Left lung (tissue), 10 donors: Measurements from ENCODE around the gene ATP2B3. TPM values are rescaled to one million over a fixed set of nuclear protein-coding genes. Genes with fewer than 3 reads are reported as not detected.

Source experiments
- ATAC-seq: fragments of 200-7000 bp; cut with Tn5 transposase; one replicate; pipeline ENCODE4 v1.9.1; 2020; ENCODE audit warnings: moderate library complexity
- DNase-seq, 4 donors: peaks; one replicate each; pipeline ENCODE4 v3.0.0-alpha.2; 2013 to 2020
- H3K27ac ChIP-seq, 2 donors: fragments of 200-600 bp; sonication (generic) in 1 of 2; one replicate each; pipeline versions ENCODE4 v1.5.0 to v1.8.0; 2020 to 2021
- H3K27me3 ChIP-seq, 2 donors: fragments of 200-600 bp; sonication (generic) in 1 of 2; one replicate each; pipeline versions ENCODE4 v1.5.0 to v1.8.0; 2020 to 2021
- H3K36me3 ChIP-seq, 2 donors: fragments of 200-600 bp; sonication (generic) in 1 of 2; one replicate each; pipeline versions ENCODE4 v1.5.0 to v1.8.0; 2020 to 2021
- H3K4me1 ChIP-seq, 2 donors: fragments of 200-600 bp; one replicate each; pipeline ENCODE4 v1.8.0; 2021
- H3K4me3 ChIP-seq, 2 donors: fragments of 200-600 bp; sonication (generic) in 1 of 2; one replicate each; pipeline versions ENCODE4 v1.5.0 to v1.8.0; 2020 to 2021; ENCODE audit warnings: mild to moderate bottlenecking in 1 of 2
- H3K9me3 ChIP-seq, 2 donors: fragments of 200-600 bp; sonication (generic) in 1 of 2; one replicate each; pipeline versions ENCODE4 v1.5.0 to v1.8.0; 2020 to 2021
- intact Hi-C, 2 donors: fragments of 100-400 bp; cut with DNase I; formaldehyde crosslinking; loops; one replicate each; pipeline versions ENCODE4 v1.11.2 to v1.14.2; 2022
- polyA plus RNA-seq, 6 donors: library from polyadenylated mRNA; unstranded; fragments of 120-200 nt; gene quantifications; one replicate each; pipeline ENCODE4 v1.2.1, GENCODE V29; 2013; ENCODE audit not compliant: insufficient read length in 6 of 6
- total RNA-seq, 2 donors: library from RNA; stranded (reverse); fragmentation: NEBNext Ultra II Directional; extraction: Animal tissue kit (Norgen Biotek cat#: 25700); gene quantifications; one replicate each; pipeline ENCODE4 v1.2.1, GENCODE V29; 2021
- TF ChIP-seq, protein P1 (sequence below), 2 donors: fragments of 200-600 bp; sonication (generic) in 1 of 2; IDR thresholded peaks; one replicate each; pipeline versions ENCODE4 v1.5.0 to v1.8.0; 2021; ENCODE audit warnings: antibody characterized with exemption in 2 of 2
- donor health status: DM: no; HTN: yes; CAD: no.
- donor health status: DM: no; HTN: no; CAD: no.

Gene ATP2B3
- total and polyA plus RNA-seq, 8 donors, result 0.10 to 0.33 (median 0.19) TPM; not detected in 2

- Histone ChIP-seq H3K36me3 (no peaks in the 10 kb centered on the region), H3K9me3 (no peaks in the 10 kb centered on the region), H3K27me3 (peaks cover 0 to 6% of the 10 kb centered on the region in 2 donors), H3K4me1 (peaks cover 7 to 11% of the 10 kb centered on the region in 2 donors), H3K27ac (peak overlapping the region in 1 of 2 donors; percentile 17), H3K4me3 (no peak overlapping the region)
- TF ChIP-seq, protein P1, sequence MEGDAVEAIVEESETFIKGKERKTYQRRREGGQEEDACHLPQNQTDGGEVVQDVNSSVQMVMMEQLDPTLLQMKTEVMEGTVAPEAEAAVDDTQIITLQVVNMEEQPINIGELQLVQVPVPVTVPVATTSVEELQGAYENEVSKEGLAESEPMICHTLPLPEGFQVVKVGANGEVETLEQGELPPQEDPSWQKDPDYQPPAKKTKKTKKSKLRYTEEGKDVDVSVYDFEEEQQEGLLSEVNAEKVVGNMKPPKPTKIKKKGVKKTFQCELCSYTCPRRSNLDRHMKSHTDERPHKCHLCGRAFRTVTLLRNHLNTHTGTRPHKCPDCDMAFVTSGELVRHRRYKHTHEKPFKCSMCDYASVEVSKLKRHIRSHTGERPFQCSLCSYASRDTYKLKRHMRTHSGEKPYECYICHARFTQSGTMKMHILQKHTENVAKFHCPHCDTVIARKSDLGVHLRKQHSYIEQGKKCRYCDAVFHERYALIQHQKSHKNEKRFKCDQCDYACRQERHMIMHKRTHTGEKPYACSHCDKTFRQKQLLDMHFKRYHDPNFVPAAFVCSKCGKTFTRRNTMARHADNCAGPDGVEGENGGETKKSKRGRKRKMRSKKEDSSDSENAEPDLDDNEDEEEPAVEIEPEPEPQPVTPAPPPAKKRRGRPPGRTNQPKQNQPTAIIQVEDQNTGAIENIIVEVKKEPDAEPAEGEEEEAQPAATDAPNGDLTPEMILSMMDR (IDR thresholded peaks at IDR 0.05), result no peak
- no peak for DNase-seq
- intact Hi-C loops, result no loop called here
- no peak for ATAC-seq
Observed at GRCh38 chrX:153475751-153476281, 41.6 kb upstream of the ATP2B3 start.

- Histone ChIP-seq H3K27ac (peak overlapping the region in 1 of 2 donors; percentile 81), H3K4me3 (no peak overlapping the region), H3K4me1 (peaks cover 3 to 8% of the 10 kb centered on the region in 2 donors), H3K36me3 (no peaks in the 10 kb centered on the region), H3K9me3 (no peaks in the 10 kb centered on the region), H3K27me3 (peaks cover 0 to 6% of the 10 kb centered on the region in 2 donors)
- TF ChIP-seq, protein P1 (IDR thresholded peaks at IDR 0.05), result no peak
- DNase-seq (peak in 2 of 4 donors; percentile 54 to 81), ATAC-seq (peak; percentile 45)
- intact Hi-C loops, result no loop called here
Observed at GRCh38 chrX:153476666-153477363, 40.6 kb upstream of the ATP2B3 start.

DNA sequence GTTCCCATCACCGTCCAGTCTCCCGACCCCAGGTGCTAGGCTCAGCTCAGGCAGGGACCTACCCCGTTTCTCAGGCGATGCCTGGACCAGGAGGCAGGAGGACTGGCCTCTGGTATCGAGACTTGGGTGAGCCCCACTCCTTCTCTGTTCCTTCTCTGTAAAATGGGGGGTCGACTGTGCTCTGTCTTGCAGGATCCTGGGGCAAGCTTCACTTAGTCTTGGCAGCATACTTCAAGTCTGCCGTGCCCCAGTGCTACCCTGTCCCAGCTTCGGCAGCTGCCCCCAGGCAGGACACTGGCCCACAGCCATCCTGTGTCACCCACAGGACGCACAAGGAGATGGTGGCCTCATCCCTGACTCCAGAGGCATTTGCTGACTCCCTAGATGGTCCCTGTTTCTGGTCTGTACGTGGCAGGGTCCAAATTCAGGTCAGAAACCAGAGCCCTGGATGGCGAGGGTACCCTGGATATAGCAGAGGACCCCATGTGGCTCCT is 40.0 kb upstream of the ATP2B3 start:
- H3K4me1 ChIP-seq, result peaks cover 3 to 8% of the 10 kb centered on the region in 2 donors
- H3K9me3 ChIP-seq, result no peaks in the 10 kb centered on the region
- peaks cover 0 to 6% of the 10 kb centered on the region in 2 donors for H3K27me3 ChIP-seq
- H3K27ac ChIP-seq, result peak overlapping the region in 1 of 2 donors; percentile 81
- H3K36me3 ChIP-seq, result no peaks in the 10 kb centered on the region
- no peak overlapping the region for H3K4me3 ChIP-seq
- no peak for ATAC-seq
- no peak for DNase-seq
- intact Hi-C loops, result no loop called here
- TF ChIP-seq, protein P1 (IDR thresholded peaks at IDR 0.05), result no peak

DNA sequence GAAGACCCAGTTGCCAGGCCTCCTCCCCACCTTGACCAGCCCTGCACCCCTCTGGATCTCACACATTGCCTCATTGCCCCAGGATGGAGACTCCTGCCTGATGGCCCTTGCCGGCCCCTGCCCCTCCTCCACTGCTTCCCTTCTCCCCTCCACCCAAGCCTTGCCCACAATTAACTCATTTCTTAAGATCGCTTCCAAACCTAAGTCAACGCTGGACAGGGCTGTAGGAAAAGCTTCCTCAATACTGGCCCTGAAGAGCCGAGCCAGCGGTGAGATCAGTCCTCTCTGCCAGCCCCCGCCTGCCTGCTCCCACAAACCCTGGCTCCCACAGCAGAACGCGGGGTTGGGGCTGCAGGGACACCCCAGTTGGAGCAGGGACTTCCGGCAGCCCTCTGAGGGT is 39.5 kb upstream of the ATP2B3 start:
- ATAC-seq (peak; percentile 12), DNase-seq (no peak)
- Histone ChIP-seq H3K9me3 (no peaks in the 10 kb centered on the region), H3K36me3 (no peaks in the 10 kb centered on the region), H3K4me1 (peaks cover 3 to 8% of the 10 kb centered on the region in 2 donors), H3K27me3 (peaks cover 0 to 6% of the 10 kb centered on the region in 2 donors), H3K4me3 (no peak overlapping the region), H3K27ac (peak overlapping the region in 1 of 2 donors; percentile 81)
- intact Hi-C loops, result no loop called here
- TF ChIP-seq, protein P1 (IDR thresholded peaks at IDR 0.05), result no peak

- no peak overlapping the region for H3K27ac ChIP-seq
- H3K9me3 ChIP-seq, result no peaks in the 10 kb centered on the region
- no peak overlapping the region for H3K4me3 ChIP-seq
- ATAC-seq (no peak), DNase-seq (no peak)
- TF ChIP-seq, protein P1 (IDR thresholded peaks at IDR 0.05), result no peak
- peaks cover 3 to 8% of the 10 kb centered on the region in 2 donors for H3K4me1 ChIP-seq
- H3K27me3 ChIP-seq, result peaks cover 0 to 6% of the 10 kb centered on the region in 2 donors
- no peaks in the 10 kb centered on the region for H3K36me3 ChIP-seq
- intact Hi-C loops, result no loop called here
Observed at GRCh38 chrX:153478746-153479145, 38.7 kb upstream of the ATP2B3 start.
